Fibroblast of lung (primary cell): ENCODE results near the gene CACNG7.

ENCODE experiments used
- CTCF ChIP-seq, 2 donors: IDR thresholded peaks in 1 of 2; conservative IDR thresholded peaks in 1 of 2; 1 replicate in 1 of 2; 2 replicates in 1 of 2; pipeline ENCODE4 v1.5.1; 2011 to 2012; ENCODE audit warnings: low read length in 2 of 2, control low read depth in 1 of 2, inconsistent platforms in 1 of 2, low read depth in 1 of 2, mild to moderate bottlenecking in 1 of 2
- EZH2 ChIP-seq: IDR thresholded peaks from 2 replicates; pipeline ENCODE4 v1.5.1; 2012; ENCODE audit warnings: low read length, control low read depth, mild to moderate bottlenecking; ENCODE audit errors: missing control alignments

- TF ChIP-seq CTCF (conservative IDR thresholded peaks at IDR 0.05 in 1 of 2, IDR thresholded peaks at IDR 0.05 in 1 of 2; ENCODE audit: low read depth in 1 of 2, low read length in 2 of 2) (no peak), EZH2 (no peak)
Measured at GRCh38 chr19:53951436-53951835, 42.4 kb downstream of the CACNG7 start.
